Tibial nerve (tissue), 4 donors: ENCODE results near the gene GDF11. TPM values are rescaled to one million over a fixed set of nuclear protein-coding genes. Genes with fewer than 3 reads are reported as not detected.
A peak's percentile ranks its signal among the peaks of the same experiment; 100 is the strongest.

ENCODE experiments used
- DNase-seq, 2 donors: peaks; one replicate each; pipeline ENCODE4 v3.0.0-alpha.2; 2019; ENCODE audit warnings: low spot score in 2 of 2
- H3K27ac ChIP-seq, 4 donors: fragments of 200-600 bp; sonication (generic) in 3 of 4; one replicate each; pipeline ENCODE4 v1.5.1; 2017 to 2019; ENCODE audit warnings: mild to moderate bottlenecking in 1 of 4
- H3K27me3 ChIP-seq, 2 donors: fragments of 200-600 bp; sonication (generic) in 1 of 2; one replicate each; pipeline versions ENCODE4 v1.5.1 to v1.6.0; 2017 to 2019
- H3K36me3 ChIP-seq, 3 donors: fragments of 200-600 bp; sonication (generic); one replicate each; pipeline ENCODE4 v1.5.1; 2018 to 2019
- H3K4me1 ChIP-seq, 4 donors: fragments of 200-600 bp; sonication (generic) in 3 of 4; one replicate each; pipeline ENCODE4 v1.5.1; 2017 to 2019
- H3K4me3 ChIP-seq, 4 donors: fragments of 200-600 bp; sonication (generic) in 3 of 4; one replicate each; pipeline ENCODE4 v1.5.1; 2017 to 2019; ENCODE audit warnings: mild to moderate bottlenecking in 1 of 4, moderate library complexity in 1 of 4
- H3K9me3 ChIP-seq, 4 donors: fragments of 200-600 bp; sonication (generic) in 3 of 4; one replicate each; pipeline ENCODE4 v1.5.1; 2017 to 2019
- EP300 ChIP-seq, 2 donors: sonication (generic); formaldehyde crosslinking; IDR thresholded peaks; one replicate each; pipeline ENCODE4 v1.6.1; 2017; ENCODE audit warnings: antibody characterized with exemption in 2 of 2, mild to moderate bottlenecking in 1 of 2
- POLR2A ChIP-seq, 2 donors: fragments of 450-650 bp; IDR thresholded peaks; one replicate each; pipeline ENCODE4 v1.6.1; 2017; ENCODE audit warnings: antibody characterized with exemption in 2 of 2, mild to moderate bottlenecking in 2 of 2, moderate library complexity in 2 of 2
- whole genome bisulfite sequencing, 2 donors: methylation state at CpG; one replicate each; pipeline ENCODE4 v1.1.5; 2018; 5-methylcytosine and 5-hydroxymethylcytosine counted together
- total RNA-seq, 4 donors: library from RNA; depleted of rRNA; stranded (reverse); fragments of >200 nt; gene quantifications; one replicate each; pipeline ENCODE4 v1.1.0, GENCODE V29; 2016
- TF ChIP-seq, protein P1 (sequence below), 5 experiments: fragments of 200-600 bp in 3 of 5; fragments of 450-650 bp in 2 of 5; sonication (generic) in 3 of 5; IDR thresholded peaks; one replicate each; pipeline ENCODE4 v1.5.1; 2016 to 2019; ENCODE audit warnings: antibody characterized with exemption in 5 of 5, mild to moderate bottlenecking in 3 of 5, moderate library complexity in 2 of 5

Gene GDF11
- total RNA-seq, 4 donors from 2014 or later, result 1.8 to 5.7 (median 4.0) TPM

DNA sequence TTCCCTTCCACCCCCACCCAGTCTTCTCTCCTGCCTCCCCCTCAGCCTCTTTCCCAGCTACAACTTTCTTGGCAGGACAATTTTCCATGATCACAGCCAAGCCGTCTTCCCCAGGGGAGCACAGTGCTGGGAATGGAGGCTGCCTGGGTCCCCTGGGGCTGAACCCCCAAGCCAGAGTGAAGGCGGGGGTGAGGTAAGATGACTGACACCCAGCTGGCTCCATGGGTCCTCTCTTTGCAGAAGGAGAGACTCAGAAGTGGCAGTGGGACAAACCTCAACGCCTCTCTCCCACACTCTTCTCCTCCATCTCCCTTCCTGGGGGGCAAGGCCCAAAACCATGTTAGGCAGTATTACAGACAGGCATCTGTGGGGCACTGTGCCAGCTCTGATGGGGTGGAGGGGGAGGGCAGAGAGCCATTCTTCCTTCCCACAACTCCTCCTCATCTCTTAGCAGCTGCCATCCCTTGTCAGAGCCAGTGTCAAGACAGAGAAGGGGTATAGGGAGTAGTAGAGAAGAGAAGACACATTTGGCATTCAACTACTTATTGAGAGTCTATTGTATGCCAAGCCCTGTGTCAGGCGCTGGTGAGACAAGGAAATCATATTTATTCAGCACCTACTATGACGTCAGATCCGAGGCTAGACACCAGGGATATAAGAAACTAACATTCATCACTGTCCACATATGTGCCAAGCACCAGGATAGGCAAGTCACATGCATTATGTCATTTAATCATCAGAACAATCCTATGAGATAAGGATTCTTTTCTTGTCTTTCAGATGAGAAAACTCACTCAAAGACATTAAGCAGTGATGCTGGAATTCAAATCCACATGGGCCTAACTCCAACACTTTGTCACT, 38.8 kb upstream of the GDF11 start:
- Histone ChIP-seq H3K27ac (peak overlapping the region; percentile 27 to 89 (median 64)), H3K4me1 (peaks cover 0 to 87% (median 21%) of the 10 kb centered on the region in 4 donors), H3K9me3 (no peaks in the 10 kb centered on the region), H3K4me3 (peak overlapping the region in 3 of 4 donors; percentile 7 to 64 (median 59)), H3K27me3 (no peaks in the 10 kb centered on the region), H3K36me3 (peaks cover 0 to 19% (median 0%) of the 10 kb centered on the region in 3 donors)
- peak in 1 of 2 donors; percentile 52 for TF ChIP-seq EP300 (IDR thresholded peaks at IDR 0.05)
- no peak for TF ChIP-seq POLR2A (IDR thresholded peaks at IDR 0.05)
- DNase-seq, result no peak
- 43 to 53% methylated on average over 6 of the region's 6 CpGs for WGBS, 2 donors

DNA sequence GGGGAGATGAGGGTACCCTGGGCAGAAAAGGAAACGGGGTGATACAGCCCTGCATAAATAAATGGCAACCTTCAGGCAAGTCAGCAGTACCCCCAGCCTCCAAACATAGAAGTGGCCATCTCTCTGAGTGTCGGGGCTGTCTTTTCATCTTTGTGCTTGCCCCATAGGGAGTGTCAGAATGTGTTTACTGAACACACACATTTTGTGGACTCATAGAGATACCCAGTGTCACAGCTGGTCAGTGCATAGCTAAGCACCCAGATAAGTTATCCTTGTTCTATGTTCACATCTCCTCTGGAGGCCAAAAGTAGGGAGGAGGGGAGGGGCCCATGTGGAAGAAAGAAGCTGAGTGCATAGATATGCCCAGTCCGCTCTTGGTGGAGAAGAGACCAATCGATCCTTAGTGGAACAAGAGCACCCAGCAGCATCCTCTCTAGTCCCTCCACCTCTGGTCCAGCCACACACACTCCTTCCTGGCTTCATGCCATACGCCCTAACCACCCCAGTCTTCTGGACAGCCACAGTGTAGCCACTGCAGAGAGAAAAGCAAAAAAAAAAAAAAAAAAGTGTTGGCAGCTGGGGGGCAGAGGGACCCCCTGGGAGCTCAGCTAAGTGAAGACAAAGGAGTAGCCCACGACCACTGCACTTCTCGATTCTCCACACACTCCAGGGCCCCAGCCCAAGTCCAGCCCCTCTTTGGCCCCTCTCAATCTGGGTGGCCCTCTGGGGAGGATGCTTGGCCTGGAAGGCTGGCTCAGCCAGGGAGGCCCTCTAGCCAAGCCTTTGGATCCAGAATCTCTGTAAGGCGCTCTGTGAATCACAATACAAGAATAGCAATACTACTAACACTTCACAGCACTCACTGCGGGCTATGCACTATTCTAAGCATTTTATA, 37.9 kb upstream of the GDF11 start:
- Histone ChIP-seq H3K36me3 (peaks cover 0 to 10% (median 0%) of the 10 kb centered on the region in 3 donors), H3K27ac (peak overlapping the region in 2 of 4 donors; percentile 74 to 89), H3K27me3 (no peaks in the 10 kb centered on the region), H3K4me1 (peaks cover 0 to 87% (median 23%) of the 10 kb centered on the region in 4 donors), H3K4me3 (peak overlapping the region; percentile 7 to 64 (median 58)), H3K9me3 (no peaks in the 10 kb centered on the region)
- 32 to 38% methylated on average over 9 of the region's 9 CpGs for WGBS, 2 donors
- TF ChIP-seq, protein P1, sequence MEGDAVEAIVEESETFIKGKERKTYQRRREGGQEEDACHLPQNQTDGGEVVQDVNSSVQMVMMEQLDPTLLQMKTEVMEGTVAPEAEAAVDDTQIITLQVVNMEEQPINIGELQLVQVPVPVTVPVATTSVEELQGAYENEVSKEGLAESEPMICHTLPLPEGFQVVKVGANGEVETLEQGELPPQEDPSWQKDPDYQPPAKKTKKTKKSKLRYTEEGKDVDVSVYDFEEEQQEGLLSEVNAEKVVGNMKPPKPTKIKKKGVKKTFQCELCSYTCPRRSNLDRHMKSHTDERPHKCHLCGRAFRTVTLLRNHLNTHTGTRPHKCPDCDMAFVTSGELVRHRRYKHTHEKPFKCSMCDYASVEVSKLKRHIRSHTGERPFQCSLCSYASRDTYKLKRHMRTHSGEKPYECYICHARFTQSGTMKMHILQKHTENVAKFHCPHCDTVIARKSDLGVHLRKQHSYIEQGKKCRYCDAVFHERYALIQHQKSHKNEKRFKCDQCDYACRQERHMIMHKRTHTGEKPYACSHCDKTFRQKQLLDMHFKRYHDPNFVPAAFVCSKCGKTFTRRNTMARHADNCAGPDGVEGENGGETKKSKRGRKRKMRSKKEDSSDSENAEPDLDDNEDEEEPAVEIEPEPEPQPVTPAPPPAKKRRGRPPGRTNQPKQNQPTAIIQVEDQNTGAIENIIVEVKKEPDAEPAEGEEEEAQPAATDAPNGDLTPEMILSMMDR (IDR thresholded peaks at IDR 0.05), result no peak
- no peak for TF ChIP-seq POLR2A (IDR thresholded peaks at IDR 0.05)
- TF ChIP-seq EP300 (IDR thresholded peaks at IDR 0.05), result no peak
- no peak for DNase-seq

DNA sequence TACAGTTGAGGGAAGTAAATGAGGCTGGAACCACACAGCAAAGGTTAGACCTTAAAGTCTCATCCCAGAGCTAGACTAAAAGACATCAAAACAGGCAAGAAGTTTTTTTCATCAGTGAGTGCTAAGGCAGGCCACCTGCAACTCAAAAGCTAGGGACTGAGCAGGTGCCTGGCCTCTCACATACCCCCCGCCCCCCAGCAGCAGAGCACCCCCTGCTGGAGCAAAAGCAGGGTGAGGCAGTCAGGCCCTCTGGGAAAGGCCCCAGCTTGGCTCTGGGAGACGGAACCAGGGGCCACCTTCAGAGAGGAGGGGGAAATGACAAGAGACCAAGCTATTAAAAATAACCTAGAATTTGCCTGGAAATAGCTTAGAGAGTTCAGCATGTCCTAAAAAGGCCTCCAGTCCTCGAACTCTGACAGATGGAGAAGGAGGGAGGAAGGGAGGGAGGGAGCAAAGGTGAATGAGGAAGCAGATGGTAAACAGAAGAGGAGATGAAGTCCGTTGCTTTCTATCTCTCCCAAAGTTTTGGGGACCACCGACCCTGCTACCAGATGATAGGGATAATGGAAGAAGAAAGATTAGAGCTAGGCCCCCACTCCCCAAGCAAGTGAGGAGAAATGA, 37.0 kb upstream of the GDF11 start:
- H3K27me3 ChIP-seq, result no peaks in the 10 kb centered on the region
- peak overlapping the region; percentile 56 to 76 (median 62) for H3K4me3 ChIP-seq
- peaks cover 0 to 2% (median 0%) of the 10 kb centered on the region in 3 donors for H3K36me3 ChIP-seq
- WGBS, 2 donors, result 21 to 22% methylated on average over 5 of the region's 5 CpGs
- H3K4me1 ChIP-seq, result peaks cover 0 to 87% (median 23%) of the 10 kb centered on the region in 4 donors
- no peaks in the 10 kb centered on the region for H3K9me3 ChIP-seq
- no peak for DNase-seq
- H3K27ac ChIP-seq, result peak overlapping the region; percentile 69 to 89 (median 72)
- TF ChIP-seq POLR2A (IDR thresholded peaks at IDR 0.05), result no peak
- no peak for TF ChIP-seq EP300 (IDR thresholded peaks at IDR 0.05)
- TF ChIP-seq, protein P1 (IDR thresholded peaks at IDR 0.05), result peak; percentile 22 to 49 (median 35)

GRCh38 chr12:55706568-55707218, 36.2 kb upstream of the GDF11 start:
- H3K27ac ChIP-seq, result peak overlapping the region; percentile 69 to 89 (median 72)
- DNase-seq, result no peak

More at GRCh38 chr12:55706568-55707218, 36.2 kb upstream of the GDF11 start:
- Histone ChIP-seq H3K27me3 (no peaks in the 10 kb centered on the region), H3K4me1 (peaks cover 0 to 90% (median 23%) of the 10 kb centered on the region in 4 donors), H3K9me3 (no peaks in the 10 kb centered on the region), H3K4me3 (peak overlapping the region; percentile 56 to 76 (median 62)), H3K36me3 (no peaks in the 10 kb centered on the region)
- WGBS, 2 donors, result 31 to 44% methylated on average over 2 of the region's 2 CpGs
- no peak for TF ChIP-seq POLR2A (IDR thresholded peaks at IDR 0.05)
- no peak for TF ChIP-seq EP300 (IDR thresholded peaks at IDR 0.05)
- TF ChIP-seq, protein P1 (IDR thresholded peaks at IDR 0.05), result no peak
